Endothelial cell of umbilical vein (primary cell): ENCODE data around the gene AK6.

Experiments used
- JUN ChIP-seq: IDR thresholded peaks from 2 replicates; pipeline ENCODE4 v1.6.1; 2011; ENCODE audit warnings: borderline replicate concordance, low read depth; ENCODE audit not compliant: insufficient read length, insufficient read depth
- POLR2A ChIP-seq: IDR thresholded peaks from 2 replicates; pipeline ENCODE4 v1.6.1; 2012; ENCODE audit warnings: low read depth, mild to moderate bottlenecking, control low read depth, low read length
- TF ChIP-seq, protein P1 (sequence below), 2 donors: IDR thresholded peaks; 1 replicate in 1 of 2; 2 replicates in 1 of 2; pipeline ENCODE4 v1.5.1; 2011; ENCODE audit warnings: low read length in 2 of 2, mild to moderate bottlenecking in 2 of 2, moderate library complexity in 2 of 2, control low read depth in 1 of 2, inconsistent platforms in 1 of 2, low read depth in 1 of 2; ENCODE audit not compliant: insufficient read depth in 1 of 2; ENCODE audit errors: extremely low read depth in 1 of 2

DNA sequence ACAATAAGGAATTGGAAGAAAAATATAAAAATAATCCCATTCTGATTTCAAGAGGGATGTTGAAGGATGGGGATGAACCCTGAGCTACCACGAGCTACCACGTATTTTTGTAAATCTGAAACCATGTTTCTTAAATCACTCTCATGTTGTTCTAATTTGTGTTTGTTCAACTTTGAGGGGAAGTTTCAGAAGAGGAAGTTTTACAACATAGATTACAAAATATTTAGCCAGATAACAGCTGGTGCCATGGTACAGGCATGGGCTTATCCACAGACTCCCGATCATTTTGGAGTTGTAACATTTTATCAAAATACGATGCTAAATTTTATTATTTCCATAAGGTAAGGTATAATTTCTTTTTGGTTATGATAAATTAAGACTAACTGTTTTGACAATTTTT is 51.9 kb downstream of the AK6 start:
- TF ChIP-seq, protein P1, sequence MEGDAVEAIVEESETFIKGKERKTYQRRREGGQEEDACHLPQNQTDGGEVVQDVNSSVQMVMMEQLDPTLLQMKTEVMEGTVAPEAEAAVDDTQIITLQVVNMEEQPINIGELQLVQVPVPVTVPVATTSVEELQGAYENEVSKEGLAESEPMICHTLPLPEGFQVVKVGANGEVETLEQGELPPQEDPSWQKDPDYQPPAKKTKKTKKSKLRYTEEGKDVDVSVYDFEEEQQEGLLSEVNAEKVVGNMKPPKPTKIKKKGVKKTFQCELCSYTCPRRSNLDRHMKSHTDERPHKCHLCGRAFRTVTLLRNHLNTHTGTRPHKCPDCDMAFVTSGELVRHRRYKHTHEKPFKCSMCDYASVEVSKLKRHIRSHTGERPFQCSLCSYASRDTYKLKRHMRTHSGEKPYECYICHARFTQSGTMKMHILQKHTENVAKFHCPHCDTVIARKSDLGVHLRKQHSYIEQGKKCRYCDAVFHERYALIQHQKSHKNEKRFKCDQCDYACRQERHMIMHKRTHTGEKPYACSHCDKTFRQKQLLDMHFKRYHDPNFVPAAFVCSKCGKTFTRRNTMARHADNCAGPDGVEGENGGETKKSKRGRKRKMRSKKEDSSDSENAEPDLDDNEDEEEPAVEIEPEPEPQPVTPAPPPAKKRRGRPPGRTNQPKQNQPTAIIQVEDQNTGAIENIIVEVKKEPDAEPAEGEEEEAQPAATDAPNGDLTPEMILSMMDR (IDR thresholded peaks at IDR 0.05; ENCODE audit: extremely low read depth in 1 of 2, insufficient read depth in 1 of 2, low read depth in 1 of 2, low read length in 2 of 2): no peak
- no peak for TF ChIP-seq POLR2A
- no peak for TF ChIP-seq JUN
